Measurements from ENCODE around the gene COL6A3.
A peak's percentile ranks its signal among the peaks of the same experiment; 100 is the strongest.

Gene COL6A3

GRCh38 chr2:237293978-237294377 lies 120.0 kb downstream of the COL6A3 start:
- DNase-seq = peak; percentile 45

GRCh38 chr2:237291138-237291792 lies 122.7 kb downstream of the COL6A3 start:
- DNase-seq = peak; percentile 96

- no peak for DNase-seq
Observed at GRCh38 chr2:237290261-237290660, 123.7 kb downstream of the COL6A3 start.

- no peak for DNase-seq
Observed at GRCh38 chr2:237289139-237289538, 124.8 kb downstream of the COL6A3 start.

GRCh38 chr2:237287872-237288271 lies 126.1 kb downstream of the COL6A3 start:
- DNase-seq = no peak

GRCh38 chr2:237283131-237283928 lies 130.6 kb downstream of the COL6A3 start:
- no peak for DNase-seq

GRCh38 chr2:237282568-237283128 lies 131.3 kb downstream of the COL6A3 start:
- DNase-seq = no peak

GRCh38 chr2:237281836-237282306 lies 132.1 kb downstream of the COL6A3 start:
- DNase-seq = peak; percentile 56

- no peak for DNase-seq
Observed at GRCh38 chr2:237280939-237281338, 133.0 kb downstream of the COL6A3 start.

- DNase-seq = peak; percentile 36
Observed at GRCh38 chr2:237280229-237280628, 133.7 kb downstream of the COL6A3 start.

- DNase-seq = no peak
Observed at GRCh38 chr2:237279012-237279768, 134.8 kb downstream of the COL6A3 start.

- no peak for DNase-seq
Observed at GRCh38 chr2:237278568-237278967, 135.4 kb downstream of the COL6A3 start.

GRCh38 chr2:237276716-237277490 lies 137.1 kb downstream of the COL6A3 start:
- DNase-seq = no peak

Measured in eye (tissue), 1 donor.